GM21529 (cell line): ENCODE data around the gene TBC1D10A.

Experiments used
- ATAC-seq: cut with Tn5 transposase; IDR thresholded peaks from one replicate; pipeline ENCODE4 v1.9.1; 2021; ENCODE audit not compliant: unreplicated experiment

Gene TBC1D10A

DNA sequence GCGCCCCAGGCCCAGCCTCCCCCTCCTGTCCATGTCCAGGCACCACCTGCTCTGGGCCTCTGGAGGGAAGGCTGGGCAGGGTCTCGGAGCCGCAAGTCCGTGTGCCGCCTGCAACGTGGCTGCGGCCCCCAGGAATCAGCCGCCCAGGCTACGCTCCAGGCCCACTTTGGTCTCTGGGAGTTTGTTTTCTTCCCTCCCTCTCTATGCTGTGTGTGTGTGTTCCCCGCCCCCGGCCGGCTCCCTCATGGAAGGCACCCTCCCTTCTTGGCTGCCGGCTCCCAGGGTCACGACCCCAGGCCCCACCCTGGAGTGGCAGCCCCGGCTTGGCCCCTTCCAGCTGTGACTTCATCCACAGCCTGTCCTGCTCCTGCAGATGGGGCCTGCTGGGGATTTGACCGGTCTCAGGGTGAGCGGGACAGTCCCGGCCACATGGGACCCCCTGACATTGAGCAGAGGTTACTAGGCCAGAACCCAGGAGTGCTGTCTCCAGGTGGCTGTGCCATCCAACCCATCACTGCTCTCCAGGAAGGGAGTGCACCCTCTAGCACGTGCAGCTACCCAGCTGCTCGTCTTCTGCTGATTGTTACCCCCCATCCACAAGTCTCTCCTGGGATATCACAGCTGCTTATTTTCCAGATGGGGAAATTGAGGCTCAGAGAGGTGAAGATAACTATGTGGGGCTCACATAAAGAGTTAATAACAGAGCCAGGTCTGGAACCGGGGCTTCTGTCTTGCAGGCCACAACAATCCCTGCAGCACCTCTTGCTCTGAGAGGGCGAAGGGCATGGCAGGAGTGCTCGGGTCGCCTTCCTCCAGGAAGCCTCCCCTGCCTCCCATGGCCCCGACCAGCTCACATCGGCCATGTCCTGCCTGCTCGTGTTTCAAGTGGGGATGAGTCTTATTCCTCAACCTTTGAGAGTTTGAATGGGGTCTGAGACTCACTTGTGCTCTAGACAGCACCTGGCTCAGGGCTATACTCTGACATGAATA lies 77.4 kb downstream of the TBC1D10A start:
- no peak for ATAC-seq

DNA sequence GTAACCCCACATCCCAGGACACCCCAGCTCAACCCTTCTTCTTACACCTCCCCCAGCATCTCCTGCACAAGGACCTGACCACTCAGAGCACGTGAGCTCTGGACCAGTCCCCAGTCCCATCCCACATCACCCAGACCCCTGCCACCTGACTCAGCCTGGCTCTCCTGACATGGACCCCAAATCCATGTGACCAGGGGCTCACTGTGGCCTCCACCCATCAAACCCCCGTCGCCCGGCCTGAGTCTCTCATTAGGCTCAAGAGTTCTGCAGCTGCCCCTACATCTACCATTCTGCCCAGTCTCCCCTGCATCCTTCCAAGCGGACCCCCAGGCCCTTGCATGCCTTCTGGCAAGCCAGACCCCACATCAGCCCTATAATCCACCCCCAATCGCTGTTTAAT lies 78.3 kb downstream of the TBC1D10A start:
- no peak for ATAC-seq

DNA sequence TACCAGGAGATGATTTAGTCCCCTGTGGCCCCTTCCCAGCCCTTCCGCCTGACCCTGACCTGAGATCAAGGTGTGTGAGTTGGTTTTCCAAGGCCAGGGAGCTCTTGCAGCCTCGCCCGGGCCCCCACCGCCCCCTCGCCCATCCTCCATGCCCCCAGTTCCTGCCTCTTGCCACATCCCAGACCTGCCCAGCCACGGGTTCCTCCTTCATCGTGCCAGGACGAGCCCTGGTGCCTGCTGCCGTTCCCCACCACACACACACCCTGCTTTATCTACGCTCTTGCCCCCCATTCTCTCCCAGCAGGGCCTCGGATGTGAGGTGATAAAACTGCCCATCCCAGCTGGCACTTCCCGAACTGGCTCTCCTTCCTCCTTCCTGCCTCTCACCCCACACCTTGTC lies 78.8 kb downstream of the TBC1D10A start:
- ATAC-seq, result no peak

DNA sequence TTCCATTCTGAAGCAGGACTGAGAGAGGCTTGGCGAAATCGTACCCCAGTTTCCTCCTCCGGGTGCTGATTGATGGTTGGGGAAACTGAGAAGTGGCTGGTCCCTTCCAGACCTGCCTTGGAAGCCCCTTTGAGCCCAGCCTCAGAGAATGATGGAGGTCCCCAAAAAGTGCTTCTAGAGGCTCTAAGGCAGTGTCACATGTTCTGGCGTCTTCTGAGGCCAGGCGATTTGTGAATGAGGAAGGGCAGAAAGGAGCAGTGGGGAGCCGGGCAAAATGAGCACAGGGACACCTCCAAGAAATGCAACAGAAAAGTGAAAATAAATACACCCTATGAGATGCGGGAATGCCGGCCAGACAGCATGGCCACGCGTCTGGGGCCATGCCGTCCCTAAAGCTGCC lies 79.2 kb downstream of the TBC1D10A start:
- ATAC-seq, result no peak

DNA sequence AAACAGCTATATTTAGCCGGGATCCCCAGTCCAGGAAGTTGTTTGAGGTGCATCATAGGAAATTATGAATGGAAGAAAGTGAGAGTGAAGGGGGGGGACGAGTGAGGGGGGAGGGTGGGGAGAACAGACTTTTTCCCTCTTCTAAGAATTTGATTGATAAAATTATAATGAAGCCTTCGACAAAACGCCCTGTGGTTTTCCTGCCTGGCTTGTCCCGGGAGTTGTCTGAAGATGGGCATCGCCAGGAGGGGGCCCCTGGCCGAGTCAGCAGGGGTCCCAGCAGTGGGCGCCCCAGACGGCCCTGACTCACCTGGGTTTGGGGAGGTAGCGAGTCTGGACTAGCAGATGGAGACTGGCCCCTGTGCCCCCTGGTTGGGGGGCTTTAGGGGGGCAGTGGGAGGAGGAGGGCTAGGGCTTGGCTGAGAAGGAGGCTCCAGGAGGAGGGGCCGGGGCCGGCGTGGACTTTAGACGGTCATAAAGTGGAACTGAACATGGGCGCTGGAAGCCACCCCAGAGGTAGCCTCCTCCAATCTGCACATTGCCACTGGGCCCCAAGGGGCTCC lies 79.8 kb downstream of the TBC1D10A start:
- ATAC-seq, result no peak

DNA sequence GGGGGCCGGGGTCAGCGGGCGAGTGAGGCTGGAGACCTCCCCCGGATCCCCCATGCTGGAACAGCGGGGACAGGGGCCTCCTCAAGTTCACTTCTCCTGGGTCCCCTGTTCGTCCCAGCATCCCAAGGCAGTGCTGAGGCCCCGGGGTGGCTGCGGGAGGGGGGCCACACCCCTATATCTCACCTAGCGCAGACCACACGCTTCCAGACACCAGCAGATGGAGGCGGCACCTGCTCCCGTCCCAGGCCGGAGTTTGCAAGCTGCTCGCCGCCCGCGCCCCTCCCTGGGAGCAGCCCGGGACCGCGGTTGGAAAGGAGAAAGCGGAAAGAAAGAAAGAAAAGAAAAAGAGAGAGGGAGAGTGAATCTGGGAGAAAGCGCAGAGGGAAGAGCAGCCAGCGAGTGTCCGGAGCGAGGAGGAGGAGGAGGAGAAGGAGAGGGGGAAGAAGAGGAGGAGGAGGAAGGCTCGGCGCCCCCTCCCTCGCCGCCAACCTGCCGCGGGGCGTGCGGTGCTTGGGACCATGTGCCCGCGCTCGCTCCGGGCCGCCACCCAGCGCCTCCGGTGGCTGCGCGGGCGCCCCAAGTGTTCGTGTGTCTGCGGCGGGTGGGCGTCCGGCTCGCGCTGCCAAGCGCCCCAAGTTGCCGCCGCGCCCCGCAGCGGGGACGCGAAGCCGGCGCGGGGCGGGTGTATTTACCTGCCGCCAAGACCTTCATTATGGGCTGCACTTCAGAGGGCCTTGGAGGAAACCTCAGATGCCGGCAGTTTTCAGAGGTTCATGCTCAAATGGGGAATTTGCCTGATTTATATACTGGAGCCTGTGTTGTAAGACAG lies 80.5 kb downstream of the TBC1D10A start, which contains the start of gene LIF:
TSS of gene LIF (minus strand) at position 775 of the 829 bp plus-strand sequence. CDS start at position 711, 64 bp downstream.
- no peak for ATAC-seq

DNA sequence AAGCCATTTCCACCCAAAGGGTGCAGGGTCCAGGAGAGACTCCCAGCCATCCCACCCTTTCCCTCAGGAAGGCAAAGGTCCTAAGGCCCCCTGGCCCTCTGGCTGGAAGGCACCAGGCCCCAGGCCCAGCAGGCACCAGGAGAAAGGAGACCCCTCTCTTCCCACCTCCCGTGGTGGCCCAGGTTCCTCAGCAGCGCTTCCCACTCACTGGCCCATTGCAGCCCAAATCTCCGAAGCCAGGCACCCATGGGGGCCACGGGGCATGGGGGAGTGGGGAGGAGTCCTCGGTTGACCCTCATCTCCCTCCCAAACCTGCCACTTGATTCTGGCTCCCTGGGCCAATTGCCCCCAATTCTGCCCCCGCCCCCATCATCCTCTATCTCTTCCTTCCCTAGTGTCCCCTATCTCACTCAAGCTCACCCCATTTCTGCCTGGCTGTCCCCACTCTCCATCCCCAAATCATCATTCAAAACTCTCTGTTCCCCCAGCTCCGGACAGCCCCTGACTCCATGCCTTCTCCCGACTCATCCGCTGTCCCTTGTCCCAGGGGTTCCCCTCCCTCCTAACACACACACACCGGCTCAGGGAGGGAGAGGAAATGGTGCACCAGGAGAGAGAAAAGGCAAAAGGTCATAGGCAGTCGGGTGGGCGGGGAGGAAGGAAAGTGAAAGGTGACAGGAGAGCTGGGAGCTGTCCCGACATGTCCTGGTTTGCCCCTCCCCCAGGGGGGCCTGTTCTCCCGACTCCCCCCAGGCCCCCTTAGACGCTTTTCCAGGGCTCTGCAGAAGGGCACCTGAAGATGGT lies 81.4 kb downstream of the TBC1D10A start:
- ATAC-seq, result no peak

DNA sequence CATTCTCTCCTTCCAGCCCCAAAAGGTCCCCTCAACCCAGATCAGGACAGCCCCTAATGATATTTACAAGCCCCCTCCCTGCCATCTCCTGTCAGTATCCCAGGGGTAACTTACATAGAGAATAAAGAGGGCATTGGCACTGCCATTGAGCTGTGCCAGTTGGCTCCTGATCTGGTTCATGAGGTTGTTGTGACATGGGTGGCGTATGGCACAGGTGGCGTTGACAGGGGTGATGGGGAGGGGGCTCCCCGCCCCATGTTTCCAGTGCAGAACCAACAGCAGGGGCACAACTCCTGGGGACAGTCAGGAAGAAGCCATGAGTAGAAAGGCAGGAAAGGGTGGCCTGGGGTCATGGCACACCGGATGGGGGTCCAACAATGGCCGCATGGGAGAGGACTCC lies 82.1 kb downstream of the TBC1D10A start:
- ATAC-seq, result no peak

DNA sequence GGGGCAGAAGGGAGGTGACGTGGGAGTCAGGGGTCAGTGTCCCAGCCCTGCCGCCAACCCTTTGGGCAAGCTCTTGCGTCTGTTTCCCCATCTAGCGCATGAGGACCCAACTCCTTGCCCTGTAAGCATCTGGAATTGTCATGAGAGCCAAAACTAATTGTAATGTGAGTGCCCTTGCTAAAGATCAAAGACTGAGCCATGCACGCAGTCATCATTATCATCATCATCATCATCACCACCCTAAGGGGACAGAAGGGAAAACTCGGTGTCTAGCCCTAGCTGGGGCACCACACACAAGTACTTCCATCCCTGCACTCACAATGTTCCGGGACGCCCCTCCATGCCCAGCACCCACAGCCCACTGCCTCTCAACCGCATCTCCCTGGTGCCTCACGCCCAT lies 82.7 kb downstream of the TBC1D10A start:
- ATAC-seq, result no peak

DNA sequence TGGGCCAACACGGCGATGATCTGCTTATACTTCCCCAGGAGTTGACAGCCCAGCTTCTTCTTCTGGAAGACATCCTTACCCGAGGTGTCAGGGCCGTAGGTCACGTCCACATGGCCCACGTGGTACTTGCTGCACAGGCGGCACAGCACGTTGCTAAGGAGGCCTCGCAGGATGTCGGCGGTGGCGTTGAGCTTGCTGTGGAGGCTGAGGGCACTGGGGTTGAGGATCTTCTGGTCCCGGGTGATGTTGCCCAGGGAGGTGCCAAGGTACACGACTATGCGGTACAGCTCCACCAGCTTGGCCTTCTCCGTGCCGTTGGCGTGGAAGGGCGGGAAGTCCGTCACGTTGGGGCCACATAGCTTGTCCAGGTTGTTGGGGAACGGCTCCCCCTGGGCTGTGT lies 83.1 kb downstream of the TBC1D10A start:
- ATAC-seq, result no peak
